ENCODE measurements around the gene BEND3. TPM values are rescaled to one million over a fixed set of nuclear protein-coding genes. Genes with fewer than 3 reads are reported as not detected.
"Not testable (repeated sequence)": the region's sequence is repeated elsewhere in the genome, so short reads cannot be mapped to it uniquely, and the experiment has no call there.

The BEND3 gene
- total RNA-seq, 4 donors from 2014 or later: 1.5 to 9.1 (median 3.4) TPM

- peaks cover 0 to 9% of the 10 kb centered on the region in 2 donors for H3K4me1 ChIP-seq
- TF ChIP-seq CTCF (IDR thresholded peaks at IDR 0.05) (no peak), POLR2A (IDR thresholded peaks at IDR 0.05) (no peak)
- H3K9me3 ChIP-seq: no peaks in the 10 kb centered on the region
- H3K27ac ChIP-seq: no peak overlapping the region
- H3K27me3 ChIP-seq: no peaks in the 10 kb centered on the region
- no peak overlapping the region for H3K4me3 ChIP-seq
- intact Hi-C loops (cut with DNase I; ENCODE audit: low total_unique reads): no loop called here
- H3K36me3 ChIP-seq: no peaks in the 10 kb centered on the region
- no peak for DNase-seq
Observed at GRCh38 chr6:107120404-107120803, 5.1 kb upstream of the BEND3 start.

DNA sequence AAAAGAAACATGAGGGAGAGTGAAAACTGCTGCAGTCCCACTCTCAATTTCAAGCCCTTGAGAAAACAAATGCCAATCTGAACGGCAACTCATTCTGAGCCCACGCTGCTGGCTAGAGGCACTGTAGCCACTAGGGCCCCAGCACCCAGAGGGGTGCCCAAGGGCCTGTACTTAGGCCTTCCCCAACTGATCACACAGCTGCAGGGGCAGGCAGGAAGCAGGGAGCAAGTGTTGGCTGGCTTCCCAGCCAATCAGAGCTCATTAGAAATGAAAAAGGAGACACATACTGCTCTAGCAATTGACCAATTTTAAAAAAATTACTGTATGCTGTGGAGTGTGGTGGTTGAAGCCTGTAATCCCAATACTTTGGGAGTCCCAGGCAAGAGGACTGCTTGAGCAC is 3.7 kb upstream of the BEND3 start:
- no peak for DNase-seq
- intact Hi-C loops (cut with DNase I; ENCODE audit: low total_unique reads): no loop called here

DNA sequence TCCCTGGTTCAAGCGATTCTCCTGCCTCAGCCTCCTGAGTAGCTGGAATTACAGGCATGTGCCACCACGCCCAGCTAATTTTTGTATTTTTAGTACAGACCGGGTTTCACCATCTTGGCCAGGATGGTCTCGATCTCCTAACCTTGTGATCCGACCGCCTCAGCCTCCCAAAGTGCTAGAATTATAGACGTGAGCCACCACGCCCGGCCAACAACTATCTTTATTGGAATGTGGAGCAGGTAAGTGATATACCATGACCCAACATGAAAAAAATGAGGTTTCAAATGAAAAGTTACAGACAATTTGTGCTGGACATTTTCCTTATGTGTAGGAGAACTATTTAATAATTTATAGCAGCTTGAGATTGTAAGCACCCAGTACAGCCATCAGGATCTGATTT is 3.2 kb upstream of the BEND3 start:
- H3K36me3 ChIP-seq; DNase-seq; H3K27me3 ChIP-seq; H3K27ac ChIP-seq; H3K9me3 ChIP-seq; H3K4me3 ChIP-seq; intact Hi-C loops (cut with DNase I; ENCODE audit: low total_unique reads): not testable (repeated sequence)
- peaks cover 0 to 13% of the 10 kb centered on the region in 2 donors for H3K4me1 ChIP-seq

More for the DNA sequence above, 3.7 kb upstream of the BEND3 start:
- TF ChIP-seq POLR2A (IDR thresholded peaks at IDR 0.05) (no peak), CTCF (IDR thresholded peaks at IDR 0.05) (no peak)
- no peaks in the 10 kb centered on the region for H3K9me3 ChIP-seq
- H3K4me3 ChIP-seq: no peak overlapping the region
- H3K4me1 ChIP-seq: peaks cover 0 to 9% of the 10 kb centered on the region in 2 donors
- no peaks in the 10 kb centered on the region for H3K27me3 ChIP-seq
- no peak overlapping the region for H3K27ac ChIP-seq
- H3K36me3 ChIP-seq: no peaks in the 10 kb centered on the region

DNA sequence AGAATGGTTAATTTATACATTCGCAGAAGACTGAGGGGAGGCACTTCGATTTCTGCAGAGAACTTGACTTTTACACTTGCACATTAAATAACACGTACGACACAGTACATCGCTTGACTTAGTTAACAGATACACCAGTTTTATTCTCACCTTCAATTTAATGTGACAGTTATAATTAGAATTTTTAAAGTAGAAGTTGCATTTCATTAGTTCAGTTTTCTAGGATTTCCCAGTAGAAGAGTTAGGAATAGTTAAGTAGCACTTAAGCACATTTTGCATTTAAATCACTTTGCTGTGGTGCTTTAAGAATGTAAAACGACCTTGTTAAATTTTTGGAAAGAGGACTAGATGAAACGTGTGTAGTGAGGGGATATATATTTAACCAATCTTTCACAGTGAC is 1.6 kb upstream of the BEND3 start:
- no peak for TF ChIP-seq POLR2A (IDR thresholded peaks at IDR 0.05)
- TF ChIP-seq CTCF (IDR thresholded peaks at IDR 0.05): no peak
- intact Hi-C loops (cut with DNase I; ENCODE audit: low total_unique reads): no loop called here
- DNase-seq: no peak
- Histone ChIP-seq H3K4me3 (no peak overlapping the region), H3K27ac (no peak overlapping the region), H3K36me3 (no peaks in the 10 kb centered on the region), H3K27me3 (no peaks in the 10 kb centered on the region), H3K9me3 (no peaks in the 10 kb centered on the region), H3K4me1 (peaks cover 0 to 15% of the 10 kb centered on the region in 2 donors)

DNA sequence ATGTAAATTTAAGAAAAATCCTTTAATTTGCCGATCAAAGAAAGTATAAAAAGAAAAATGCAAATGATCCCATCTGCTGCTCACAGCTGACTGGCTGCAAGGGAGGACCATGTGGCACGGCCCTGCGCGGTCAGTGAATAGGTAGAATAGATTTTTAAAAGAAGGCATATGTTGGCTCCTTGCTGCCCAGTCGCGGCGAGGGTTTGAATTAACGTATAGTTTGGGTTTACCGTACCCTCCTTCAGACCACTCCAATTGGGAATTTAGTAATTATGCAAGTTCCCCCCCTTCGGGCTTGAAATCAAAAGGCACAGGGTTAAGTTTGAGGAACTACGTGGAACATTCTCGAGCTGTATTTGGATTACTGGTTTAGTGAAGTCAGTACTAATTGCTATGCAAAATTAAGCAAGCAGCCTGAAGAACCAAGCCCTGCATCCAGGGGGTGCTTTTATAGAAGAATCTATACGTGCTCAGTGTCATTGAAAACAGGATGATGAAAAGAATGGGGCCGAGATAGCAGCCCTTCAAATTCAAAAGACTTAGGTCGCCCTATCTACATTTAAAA is 1.1 kb upstream of the BEND3 start:
- peak overlapping the region; percentile 41 to 80 for H3K4me3 ChIP-seq
- TF ChIP-seq POLR2A (IDR thresholded peaks at IDR 0.05): no peak
- TF ChIP-seq CTCF (IDR thresholded peaks at IDR 0.05): no peak
- no peaks in the 10 kb centered on the region for H3K27me3 ChIP-seq
- H3K27ac ChIP-seq: no peak overlapping the region
- DNase-seq: no peak
- intact Hi-C loops (cut with DNase I; ENCODE audit: low total_unique reads): no loop called here
- H3K9me3 ChIP-seq: no peaks in the 10 kb centered on the region
- H3K36me3 ChIP-seq: no peaks in the 10 kb centered on the region
- peaks cover 0 to 15% of the 10 kb centered on the region in 2 donors for H3K4me1 ChIP-seq
